ENCODE measurements around the gene PCDHB7.
"Not testable (repeated sequence)": the region's sequence is repeated elsewhere in the genome, so short reads cannot be mapped to it uniquely, and the experiment has no call there.

PCDHB7 gene

DNA sequence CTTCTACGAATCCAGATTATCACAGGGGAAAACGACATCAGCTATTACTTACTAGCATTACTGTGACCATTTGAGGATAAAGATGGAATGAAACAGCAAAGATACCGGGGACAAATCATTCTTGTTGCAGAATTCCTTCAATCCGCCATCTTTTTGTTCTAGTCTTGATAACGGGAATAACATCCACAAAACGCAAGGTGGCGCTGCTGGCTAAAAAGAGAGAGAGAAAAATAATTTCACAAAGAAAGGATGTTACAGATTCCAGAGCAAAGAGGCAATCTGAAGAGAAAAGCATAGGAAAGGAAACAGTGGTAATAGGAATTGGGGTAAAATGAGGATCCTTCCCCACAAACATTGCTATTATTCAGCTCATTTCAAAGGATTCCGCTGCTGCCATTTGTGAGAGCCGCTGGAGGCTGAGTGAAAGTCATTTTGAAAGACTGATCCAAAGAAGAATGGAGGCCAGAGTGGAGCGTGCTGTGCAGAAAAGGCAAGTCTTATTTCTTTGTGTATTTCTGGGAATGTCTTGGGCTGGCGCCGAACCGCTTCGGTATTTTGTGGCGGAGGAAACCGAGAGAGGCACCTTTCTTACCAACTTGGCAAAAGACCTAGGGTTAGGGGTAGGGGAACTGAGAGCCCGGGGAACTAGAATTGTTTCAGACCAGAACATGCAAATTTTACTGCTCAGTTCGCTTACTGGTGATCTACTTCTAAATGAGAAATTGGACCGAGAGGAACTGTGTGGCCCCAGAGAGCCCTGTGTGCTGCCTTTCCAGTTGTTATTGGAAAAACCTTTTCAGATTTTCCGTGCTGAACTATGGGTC is at the start of gene PCDHB7:
TSS of gene PCDHB7 (plus strand) at position 264 of the 824 bp plus-strand sequence. CDS start at position 456, 192 bp downstream.
- DNase-seq (ENCODE audit: low read depth in 2 of 2): no peak

DNA sequence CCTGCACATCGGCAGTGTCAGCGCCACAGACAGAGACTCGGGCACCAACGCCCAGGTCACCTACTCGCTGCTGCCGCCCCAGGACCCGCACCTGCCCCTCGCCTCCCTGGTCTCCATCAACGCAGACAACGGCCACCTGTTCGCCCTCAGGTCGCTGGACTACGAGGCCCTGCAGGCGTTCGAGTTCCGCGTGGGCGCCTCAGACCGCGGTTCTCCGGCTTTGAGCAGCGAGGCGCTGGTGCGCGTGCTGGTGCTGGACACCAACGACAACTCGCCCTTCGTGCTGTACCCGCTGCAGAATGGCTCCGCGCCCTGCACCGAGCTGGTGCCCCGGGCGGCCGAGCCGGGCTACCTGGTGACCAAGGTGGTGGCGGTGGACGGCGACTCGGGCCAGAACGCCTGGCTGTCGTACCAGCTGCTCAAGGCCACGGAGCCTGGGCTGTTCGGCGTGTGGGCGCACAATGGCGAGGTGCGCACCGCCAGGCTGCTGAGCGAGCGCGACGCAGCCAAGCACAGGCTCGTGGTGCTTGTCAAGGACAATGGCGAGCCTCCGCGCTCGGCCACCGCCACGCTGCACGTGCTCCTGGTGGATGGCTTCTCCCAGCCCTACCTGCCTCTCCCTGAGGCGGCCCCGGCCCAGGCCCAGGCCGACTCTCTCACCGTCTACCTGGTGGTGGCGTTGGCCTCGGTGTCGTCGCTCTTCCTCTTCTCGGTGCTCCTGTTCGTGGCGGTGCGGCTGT is 48.9 kb upstream of the PCDHB7 start:
- DNase-seq (ENCODE audit: low read depth in 2 of 2): not testable (repeated sequence)

DNA sequence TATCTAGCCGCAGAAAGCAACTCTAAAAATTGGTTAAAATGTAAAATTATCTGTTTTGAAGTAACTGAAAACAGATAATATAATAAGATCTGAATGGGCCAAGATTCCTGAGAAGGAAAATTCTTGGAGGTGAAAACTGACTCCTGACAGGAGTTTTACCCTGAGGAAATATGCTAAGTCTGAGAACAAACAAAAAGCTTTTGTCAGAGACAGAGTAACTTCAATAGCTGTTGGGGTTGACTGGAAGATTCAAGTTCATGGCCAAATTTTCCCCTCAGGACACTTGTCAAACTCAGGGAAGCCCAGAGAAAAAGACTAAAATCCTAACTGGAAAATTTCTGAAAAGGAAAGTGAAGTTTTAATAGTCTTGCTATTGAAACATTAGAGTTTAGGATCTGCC is 45.1 kb upstream of the PCDHB7 start:
- no peak for DNase-seq (ENCODE audit: low read depth in 2 of 2)

DNA sequence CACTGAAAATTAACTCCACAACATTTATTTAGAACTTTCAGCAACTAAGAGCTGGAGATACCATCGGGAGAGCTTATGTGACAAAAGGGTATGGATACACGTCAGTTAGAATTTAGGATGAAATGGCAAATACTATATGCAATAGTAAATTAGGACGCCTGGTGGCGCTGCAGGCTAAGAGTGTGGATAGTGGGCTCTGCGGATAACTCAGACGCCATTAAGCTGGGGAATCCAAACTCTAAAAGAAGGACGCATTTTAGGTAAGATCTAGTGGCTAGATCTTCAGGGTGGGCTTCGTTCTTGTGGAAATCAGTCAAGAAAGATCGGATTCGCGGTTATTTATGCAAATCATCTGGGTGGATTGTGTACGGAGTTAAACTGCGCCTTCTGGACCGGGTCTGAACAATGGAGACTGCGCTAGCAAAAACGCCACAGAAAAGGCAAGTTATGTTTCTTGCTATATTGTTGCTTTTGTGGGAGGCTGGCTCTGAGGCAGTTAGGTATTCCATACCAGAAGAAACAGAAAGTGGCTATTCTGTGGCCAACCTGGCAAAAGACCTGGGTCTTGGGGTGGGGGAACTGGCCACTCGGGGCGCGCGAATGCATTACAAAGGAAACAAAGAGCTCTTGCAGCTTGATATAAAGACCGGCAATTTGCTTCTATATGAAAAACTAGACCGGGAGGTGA is 37.3 kb upstream of the PCDHB7 start, which contains the start of gene PCDHB5:
TSS of gene PCDHB5 (plus strand) at position 177 of the 688 bp plus-strand sequence. CDS start at position 406, 229 bp downstream.
- DNase-seq (ENCODE audit: low read depth in 2 of 2): no peak

DNA sequence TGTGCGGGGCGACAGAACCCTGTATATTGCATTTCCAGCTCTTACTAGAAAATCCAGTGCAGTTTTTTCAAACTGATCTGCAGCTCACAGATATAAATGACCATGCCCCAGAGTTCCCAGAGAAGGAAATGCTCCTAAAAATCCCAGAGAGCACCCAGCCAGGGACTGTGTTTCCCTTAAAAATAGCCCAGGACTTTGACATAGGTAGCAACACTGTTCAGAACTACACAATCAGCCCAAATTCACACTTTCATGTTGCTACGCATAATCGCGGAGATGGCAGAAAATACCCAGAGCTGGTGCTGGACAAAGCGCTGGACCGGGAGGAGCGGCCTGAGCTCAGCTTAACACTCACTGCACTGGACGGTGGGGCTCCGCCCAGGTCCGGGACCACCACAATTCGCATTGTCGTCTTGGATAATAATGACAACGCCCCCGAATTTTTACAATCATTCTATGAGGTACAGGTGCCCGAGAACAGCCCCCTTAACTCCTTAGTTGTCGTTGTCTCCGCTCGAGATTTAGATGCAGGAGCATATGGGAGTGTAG is 36.7 kb upstream of the PCDHB7 start:
- no peak for DNase-seq (ENCODE audit: low read depth in 2 of 2)

DNA sequence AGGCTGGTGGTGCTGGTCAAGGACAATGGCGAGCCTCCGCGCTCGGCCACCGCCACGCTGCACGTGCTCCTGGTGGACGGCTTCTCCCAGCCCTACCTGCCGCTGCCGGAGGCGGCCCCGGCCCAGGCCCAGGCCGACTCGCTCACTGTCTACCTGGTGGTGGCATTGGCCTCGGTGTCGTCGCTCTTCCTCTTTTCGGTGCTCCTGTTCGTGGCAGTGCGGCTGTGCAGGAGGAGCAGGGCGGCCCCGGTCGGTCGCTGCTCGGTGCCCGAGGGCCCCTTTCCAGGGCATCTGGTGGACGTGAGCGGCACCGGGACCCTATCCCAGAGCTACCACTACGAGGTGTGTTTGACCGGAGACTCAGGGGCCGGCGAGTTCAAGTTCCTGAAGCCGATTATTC is 35.1 kb upstream of the PCDHB7 start:
- DNase-seq (ENCODE audit: low read depth in 2 of 2): not testable (repeated sequence)

DNA sequence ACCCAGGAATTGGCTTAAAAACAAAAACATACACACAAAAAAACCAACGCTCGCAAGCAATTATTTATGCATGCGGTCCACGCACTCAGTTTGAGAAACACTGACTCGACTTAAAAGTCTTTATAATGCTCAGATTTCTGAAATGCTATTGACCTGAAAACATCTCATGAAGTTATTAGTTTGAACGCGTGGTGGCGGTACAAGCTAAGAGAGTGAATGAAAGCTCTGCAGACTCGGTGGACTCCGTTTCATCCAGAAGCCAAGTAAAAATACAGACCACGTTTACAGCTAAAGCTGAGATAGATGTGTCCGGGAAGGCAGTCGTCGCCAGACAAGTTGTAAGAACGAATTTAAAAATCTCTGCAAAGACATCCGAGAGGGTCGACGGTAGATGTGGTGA is 22.6 kb upstream of the PCDHB7 start, which contains the start of gene PCDHB6:
TSS of gene PCDHB6 (plus strand) at position 246 of the 400 bp plus-strand sequence. CDS start 201 bp downstream, outside the sequence.
- no peak for DNase-seq (ENCODE audit: low read depth in 2 of 2)

DNA sequence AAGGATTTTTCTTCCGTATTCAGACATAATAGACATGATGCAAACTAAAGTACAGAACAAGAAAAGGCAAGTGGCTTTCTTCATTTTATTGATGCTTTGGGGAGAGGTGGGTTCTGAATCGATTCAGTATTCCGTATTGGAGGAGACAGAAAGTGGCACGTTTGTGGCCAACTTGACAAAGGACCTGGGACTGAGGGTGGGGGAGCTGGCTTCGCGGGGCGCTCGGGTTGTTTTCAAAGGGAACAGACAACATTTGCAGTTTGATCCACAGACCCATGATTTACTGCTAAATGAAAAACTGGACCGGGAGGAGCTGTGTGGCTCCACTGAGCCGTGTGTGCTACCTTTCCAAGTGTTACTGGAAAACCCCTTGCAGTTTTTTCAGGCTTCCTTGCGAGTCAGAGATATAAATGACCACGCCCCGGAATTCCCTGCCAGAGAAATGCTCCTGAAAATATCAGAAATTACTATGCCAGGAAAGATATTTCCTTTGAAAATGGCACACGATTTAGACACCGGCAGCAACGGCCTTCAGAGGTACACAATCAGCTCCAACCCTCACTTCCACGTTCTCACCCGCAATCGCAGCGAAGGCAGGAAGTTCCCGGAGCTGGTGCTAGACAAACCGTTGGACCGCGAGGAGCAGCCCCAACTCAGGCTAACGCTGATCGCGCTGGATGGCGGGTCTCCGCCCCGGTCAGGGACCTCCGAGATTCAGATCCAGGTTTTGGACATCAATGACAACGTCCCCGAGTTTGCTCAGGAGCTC is 22.0 kb upstream of the PCDHB7 start:
- no peak for DNase-seq (ENCODE audit: low read depth in 2 of 2)

DNA sequence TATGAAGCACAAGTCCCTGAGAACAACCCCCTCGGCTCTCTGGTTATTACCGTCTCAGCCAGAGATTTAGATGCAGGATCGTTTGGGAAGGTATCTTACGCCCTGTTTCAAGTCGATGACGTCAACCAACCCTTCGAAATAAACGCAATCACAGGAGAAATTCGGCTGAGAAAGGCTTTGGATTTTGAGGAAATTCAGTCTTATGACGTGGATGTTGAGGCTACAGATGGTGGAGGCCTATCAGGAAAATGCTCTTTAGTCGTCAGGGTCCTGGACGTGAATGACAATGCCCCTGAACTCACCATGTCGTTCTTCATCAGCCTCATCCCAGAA is 21.5 kb upstream of the PCDHB7 start:
- DNase-seq (ENCODE audit: low read depth in 2 of 2): no peak

DNA sequence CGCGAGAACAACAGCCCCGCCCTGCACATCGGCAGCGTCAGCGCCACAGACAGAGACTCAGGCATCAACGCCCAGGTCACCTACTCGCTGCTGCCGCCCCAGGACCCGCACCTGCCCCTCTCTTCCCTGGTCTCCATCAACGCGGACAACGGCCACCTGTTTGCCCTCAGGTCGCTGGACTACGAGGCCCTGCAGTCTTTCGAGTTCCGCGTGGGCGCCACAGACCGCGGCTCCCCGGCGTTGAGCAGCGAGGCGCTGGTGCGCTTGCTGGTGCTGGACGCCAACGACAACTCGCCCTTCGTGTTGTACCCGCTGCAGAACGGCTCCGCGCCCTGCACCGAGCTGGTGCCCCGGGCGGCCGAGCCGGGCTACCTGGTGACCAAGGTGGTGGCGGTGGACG is 20.8 kb upstream of the PCDHB7 start:
- DNase-seq (ENCODE audit: low read depth in 2 of 2): not testable (repeated sequence)

DNA sequence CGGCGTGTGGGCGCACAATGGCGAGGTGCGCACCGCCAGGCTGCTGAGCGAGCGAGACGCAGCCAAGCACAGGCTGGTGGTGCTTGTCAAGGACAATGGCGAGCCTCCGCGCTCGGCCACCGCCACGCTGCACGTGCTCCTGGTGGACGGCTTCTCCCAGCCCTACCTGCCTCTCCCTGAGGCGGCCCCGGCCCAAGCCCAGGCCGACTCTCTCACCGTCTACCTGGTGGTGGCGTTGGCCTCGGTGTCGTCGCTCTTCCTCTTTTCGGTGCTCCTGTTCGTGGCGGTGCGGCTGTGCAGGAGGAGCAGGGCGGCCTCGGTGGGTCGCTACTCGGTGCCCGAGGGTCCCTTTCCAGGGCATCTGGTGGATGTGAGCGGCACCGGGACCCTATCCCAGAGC is 20.3 kb upstream of the PCDHB7 start:
- DNase-seq (ENCODE audit: low read depth in 2 of 2): not testable (repeated sequence)

DNA sequence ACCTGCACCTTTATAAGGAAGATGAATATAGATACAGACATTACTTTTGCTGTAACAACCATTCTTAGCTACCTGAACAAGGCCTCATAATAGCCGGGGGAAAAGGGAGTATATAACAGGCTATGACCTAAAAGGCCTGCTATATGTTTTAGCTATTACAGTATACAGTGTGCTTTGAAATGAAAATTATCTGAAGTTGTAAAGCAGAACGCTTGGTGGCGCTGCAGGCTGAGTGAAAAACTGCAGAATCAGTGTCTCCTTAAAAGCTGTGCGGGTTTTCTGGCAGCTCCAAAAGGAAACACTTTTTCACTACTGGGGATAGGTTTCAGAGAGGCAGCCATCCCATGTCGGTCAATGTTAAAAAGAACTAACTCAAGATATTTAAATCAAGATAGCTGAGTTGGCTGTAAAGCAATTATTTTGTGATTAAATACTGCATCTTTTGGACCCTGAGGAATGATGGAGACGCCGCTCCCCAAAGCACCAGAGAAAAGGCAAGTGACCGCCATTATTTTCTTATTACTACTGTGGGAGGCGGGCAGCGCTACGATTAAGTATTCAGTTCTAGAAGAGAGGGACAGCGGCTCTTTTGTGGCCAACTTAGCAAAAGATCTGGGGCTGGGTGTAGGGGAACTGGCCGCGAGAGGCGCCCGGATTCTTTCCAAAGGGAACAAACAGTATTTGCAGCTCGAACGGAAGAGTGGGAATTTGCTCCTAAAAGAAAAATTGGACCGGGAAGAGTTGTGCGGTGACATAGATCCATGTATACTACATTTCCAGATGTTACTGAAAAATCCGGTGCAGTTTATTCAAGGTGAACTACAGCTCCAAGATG is 16.7 kb upstream of the PCDHB7 start:
- DNase-seq (ENCODE audit: low read depth in 2 of 2): no peak

DNA sequence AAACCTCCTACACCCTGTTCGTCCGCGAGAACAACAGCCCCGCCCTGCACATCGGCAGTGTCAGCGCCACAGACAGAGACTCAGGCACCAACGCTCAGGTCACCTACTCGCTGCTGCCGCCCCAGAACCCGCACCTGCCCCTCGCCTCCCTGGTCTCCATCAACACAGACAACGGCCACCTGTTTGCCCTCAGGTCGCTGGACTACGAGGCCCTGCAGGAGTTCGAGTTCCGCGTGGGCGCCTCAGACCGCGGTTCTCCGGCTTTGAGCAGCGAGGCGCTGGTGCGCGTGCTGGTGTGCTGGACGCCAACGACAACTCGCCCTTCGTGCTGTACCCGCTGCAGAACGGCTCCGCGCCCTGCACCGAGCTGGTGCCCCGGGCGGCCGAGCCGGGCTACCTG is 15.1 kb upstream of the PCDHB7 start:
- DNase-seq (ENCODE audit: low read depth in 2 of 2): not testable (repeated sequence)

DNA sequence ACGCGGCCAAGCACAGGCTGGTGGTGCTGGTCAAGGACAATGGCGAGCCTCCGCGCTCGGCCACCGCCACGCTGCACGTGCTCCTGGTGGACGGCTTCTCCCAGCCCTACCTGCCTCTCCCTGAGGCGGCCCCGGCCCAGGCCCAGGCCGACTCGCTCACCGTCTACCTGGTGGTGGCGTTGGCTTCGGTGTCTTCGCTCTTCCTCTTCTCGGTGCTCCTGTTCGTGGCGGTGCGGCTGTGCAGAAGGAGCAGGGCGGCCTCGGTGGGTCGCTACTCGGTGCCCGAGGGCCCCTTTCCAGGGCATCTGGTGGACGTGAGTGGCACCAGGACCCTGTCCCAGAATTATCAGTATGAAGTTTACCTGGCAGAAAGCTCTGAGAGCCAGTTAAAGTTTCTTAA is 14.5 kb upstream of the PCDHB7 start:
- DNase-seq (ENCODE audit: low read depth in 2 of 2): not testable (repeated sequence)

DNA sequence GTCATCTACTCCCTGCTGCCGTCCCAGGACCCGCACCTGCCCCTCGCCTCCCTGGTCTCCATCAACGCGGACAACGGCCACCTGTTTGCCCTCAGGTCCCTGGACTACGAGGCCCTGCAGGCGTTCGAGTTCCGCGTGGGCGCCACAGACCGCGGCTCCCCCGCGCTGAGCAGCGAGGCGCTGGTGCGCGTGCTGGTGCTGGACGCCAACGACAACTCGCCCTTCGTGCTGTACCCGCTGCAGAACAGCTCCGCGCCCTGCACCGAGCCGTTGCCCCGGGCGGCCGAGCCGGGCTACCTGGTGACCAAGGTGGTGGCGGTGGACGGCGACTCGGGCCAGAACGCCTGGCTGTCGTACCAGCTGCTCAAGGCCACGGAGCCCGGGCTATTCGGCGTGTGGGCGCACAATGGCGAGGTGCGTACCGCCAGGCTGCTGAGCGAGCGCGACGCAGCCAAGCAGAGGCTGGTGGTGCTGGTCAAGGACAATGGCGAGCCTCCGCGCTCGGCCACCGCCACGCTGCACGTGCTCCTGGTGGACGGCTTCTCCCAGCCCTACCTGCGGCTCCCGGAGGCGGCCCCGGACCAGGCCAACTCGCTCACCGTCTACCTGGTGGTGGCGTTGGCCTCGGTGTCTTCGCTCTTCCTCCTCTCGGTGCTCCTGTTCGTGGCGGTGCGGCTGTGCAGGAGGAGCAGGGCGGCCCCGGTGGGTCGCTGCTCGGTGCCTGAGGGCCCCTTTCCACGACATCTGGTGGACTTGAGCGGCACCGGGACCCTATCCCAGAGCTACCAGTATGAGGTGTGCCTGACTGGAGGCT is 2.1 kb downstream of the PCDHB7 start:
- DNase-seq (ENCODE audit: low read depth in 2 of 2): not testable (repeated sequence)

DNA sequence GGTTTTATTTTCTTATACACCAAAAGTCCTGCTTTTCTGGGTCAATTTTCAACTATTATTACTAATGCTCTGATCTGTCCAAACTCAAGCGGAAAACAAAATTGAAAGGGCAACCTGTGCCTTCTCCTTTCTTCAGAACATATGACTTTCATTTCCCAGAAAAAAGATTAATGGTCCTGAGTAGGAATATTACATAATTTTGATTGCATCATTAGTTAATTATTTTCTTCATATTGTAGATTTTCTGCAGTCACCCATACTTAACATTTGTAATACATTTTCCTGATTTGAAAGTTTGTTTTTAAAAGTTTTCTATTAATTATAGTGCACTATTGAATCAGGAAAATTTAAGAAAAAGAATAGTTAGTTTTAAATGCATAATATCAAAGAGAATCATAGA is 3.5 kb downstream of the PCDHB7 start:
- DNase-seq (ENCODE audit: low read depth in 2 of 2): no peak

DNA sequence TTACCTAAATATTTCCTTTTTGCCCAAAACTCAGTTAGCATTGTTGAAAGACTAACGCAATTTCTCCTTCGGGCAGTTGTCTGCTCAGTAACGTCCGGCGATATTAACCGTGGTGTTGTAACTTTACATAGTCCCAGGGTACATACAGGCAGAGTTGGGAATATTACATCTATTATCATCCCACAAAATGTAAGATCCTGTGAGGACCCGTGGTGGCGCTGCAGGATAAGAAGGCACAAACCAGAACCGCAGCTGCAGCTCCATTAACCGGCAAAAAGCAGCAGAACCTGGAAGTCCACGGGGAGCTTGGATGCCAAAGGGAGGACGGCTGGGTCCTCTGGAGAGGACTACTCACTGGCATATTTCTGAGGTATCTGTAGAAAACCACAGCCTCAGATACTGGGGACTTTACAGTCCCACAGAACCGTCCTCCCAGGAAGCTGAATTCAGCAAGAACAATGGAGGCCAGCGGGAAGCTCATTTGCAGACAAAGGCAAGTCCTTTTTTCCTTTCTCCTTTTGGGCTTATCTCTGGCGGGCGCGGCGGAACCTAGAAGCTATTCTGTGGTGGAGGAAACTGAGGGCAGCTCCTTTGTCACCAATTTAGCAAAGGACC is 5.2 kb downstream of the PCDHB7 start, which contains the start of gene PCDHB8:
TSS of gene PCDHB8 (plus strand) at position 214 of the 615 bp plus-strand sequence. CDS start at position 459, 245 bp downstream.
- not testable (repeated sequence) for DNase-seq (ENCODE audit: low read depth in 2 of 2)

DNA sequence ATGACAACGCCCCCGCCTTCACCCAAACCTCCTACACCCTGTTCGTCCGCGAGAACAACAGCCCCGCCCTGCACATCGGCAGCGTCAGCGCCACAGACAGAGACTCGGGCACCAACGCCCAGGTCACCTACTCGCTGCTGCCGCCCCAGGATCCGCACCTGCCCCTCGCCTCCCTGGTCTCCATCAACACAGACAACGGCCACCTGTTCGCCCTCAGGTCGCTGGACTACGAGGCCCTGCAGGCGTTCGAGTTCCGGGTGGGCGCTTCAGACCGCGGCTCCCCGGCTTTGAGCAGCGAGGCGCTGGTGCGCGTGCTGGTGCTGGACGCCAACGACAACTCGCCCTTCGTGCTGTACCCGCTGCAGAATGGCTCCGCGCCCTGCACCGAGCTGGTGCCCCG is 6.9 kb downstream of the PCDHB7 start:
- not testable (repeated sequence) for DNase-seq (ENCODE audit: low read depth in 2 of 2)

DNA sequence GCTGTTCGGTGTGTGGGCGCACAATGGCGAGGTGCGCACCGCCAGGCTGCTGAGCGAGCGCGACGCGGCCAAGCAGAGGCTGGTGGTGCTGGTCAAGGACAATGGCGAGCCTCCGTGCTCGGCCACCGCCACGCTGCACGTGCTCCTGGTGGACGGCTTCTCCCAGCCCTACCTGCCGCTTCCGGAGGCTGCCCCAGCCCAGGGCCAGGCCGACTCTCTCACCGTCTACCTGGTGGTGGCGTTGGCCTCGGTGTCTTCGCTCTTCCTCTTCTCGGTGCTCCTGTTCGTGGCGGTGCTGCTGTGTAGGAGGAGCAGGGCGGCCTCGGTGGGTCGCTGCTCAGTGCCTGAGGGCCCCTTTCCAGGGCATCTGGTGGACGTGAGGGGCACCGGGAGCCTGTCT is 7.4 kb downstream of the PCDHB7 start:
- not testable (repeated sequence) for DNase-seq (ENCODE audit: low read depth in 2 of 2)
